Measurements from ENCODE around the gene LONP1. TPM values are rescaled to one million over a fixed set of nuclear protein-coding genes. Genes with fewer than 3 reads are reported as not detected.

The LONP1 gene
- total and polyA plus RNA-seq, 7 donors = 58.6 to 127 (median 76.8) TPM

DNA sequence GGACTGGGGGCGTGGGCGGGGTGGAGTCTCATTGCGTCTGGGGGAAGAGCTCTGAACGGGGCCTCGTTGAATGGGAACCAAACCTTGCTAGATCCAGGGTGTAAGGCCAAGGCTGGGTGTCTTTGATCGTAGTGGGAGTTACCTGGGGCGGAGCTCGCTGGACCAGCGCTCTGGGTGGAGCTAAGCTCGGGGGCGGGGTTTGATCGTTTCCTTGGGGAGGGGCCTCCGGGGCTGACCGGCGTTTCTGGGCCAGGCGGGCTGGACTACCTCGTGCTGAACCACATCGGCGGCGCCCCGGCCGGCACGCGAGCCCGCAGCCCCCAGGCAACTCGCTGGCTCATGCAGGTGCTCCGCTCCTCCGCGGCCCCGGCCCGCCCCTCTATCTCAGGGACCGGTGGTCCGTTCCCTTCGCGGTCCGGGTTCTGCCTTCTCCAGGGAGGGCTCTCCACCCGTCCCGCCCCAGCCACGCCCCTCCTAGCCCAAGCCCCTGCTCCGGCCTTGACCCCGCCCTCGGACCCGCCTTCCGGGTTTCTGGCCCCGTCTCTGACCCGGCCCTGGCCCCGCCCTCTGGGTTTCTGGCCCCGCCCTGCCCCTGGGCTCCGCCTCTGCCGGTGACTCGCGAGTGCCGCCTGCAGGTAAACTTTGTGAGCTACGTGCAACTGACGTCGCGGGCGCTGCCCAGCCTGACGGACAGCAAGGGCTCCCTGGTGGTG lies 33.1 kb downstream of the LONP1 start:
- H3K27ac ChIP-seq = peak overlapping the region; percentile 91

DNA sequence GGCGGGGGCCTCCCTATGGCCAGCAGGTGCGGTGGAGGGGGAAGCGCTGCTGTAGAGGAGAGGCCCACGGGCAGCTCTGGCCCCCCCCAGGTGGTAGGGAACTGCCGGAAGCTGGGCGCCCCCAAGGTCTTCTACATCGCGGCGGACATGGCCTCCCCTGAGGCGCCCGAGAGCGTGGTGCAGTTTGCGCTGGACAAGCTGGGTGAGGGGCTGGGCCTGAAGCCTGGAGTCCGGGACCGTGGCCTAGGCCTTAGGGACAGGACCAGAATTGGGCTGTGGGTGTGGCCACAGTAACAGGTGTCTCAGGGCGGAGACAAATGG lies 33.7 kb downstream of the LONP1 start:
- TF ChIP-seq, protein P1, sequence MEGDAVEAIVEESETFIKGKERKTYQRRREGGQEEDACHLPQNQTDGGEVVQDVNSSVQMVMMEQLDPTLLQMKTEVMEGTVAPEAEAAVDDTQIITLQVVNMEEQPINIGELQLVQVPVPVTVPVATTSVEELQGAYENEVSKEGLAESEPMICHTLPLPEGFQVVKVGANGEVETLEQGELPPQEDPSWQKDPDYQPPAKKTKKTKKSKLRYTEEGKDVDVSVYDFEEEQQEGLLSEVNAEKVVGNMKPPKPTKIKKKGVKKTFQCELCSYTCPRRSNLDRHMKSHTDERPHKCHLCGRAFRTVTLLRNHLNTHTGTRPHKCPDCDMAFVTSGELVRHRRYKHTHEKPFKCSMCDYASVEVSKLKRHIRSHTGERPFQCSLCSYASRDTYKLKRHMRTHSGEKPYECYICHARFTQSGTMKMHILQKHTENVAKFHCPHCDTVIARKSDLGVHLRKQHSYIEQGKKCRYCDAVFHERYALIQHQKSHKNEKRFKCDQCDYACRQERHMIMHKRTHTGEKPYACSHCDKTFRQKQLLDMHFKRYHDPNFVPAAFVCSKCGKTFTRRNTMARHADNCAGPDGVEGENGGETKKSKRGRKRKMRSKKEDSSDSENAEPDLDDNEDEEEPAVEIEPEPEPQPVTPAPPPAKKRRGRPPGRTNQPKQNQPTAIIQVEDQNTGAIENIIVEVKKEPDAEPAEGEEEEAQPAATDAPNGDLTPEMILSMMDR (IDR thresholded peaks at IDR 0.05) = no peak
- H3K27me3 ChIP-seq (ENCODE audit: insufficient read depth in 3 of 3, low read length in 2 of 3) = no peaks in the 10 kb centered on the region
- 28 to 39% (median 33%) methylated on average over 16 of the region's 16 CpGs for WGBS, 3 donors
- peak overlapping the region; percentile 76 for H3K4me3 ChIP-seq
- no peaks in the 10 kb centered on the region for H3K9me3 ChIP-seq
- H3K27ac ChIP-seq = peak overlapping the region; percentile 91
- no peak for DNase-seq
- peaks cover 5% of the 10 kb centered on the region for H3K4me1 ChIP-seq
- H3K36me3 ChIP-seq (ENCODE audit: insufficient read depth in 1 of 2, low read depth in 1 of 2) = no peaks in the 10 kb centered on the region
- intact Hi-C loops (cut with DNase I) = loop anchor here in 1 of 2 donors (10.0 kb wide), 2 partner anchors 61 to 689 kb away; partner anchors contain the start of genes ALKBH7, PSPN, SAFB and SAFB2
- ATAC-seq = peak in 2 of 4 donors; percentile 46 to 48

More for the DNA sequence above, 33.1 kb downstream of the LONP1 start:
- intact Hi-C loops (cut with DNase I) = loop anchor here in 1 of 2 donors (10.0 kb wide), 2 partner anchors 62 to 688 kb away; partner anchors contain the start of genes ALKBH7, PSPN, SAFB and SAFB2
- peaks cover 10% of the 10 kb centered on the region for H3K4me1 ChIP-seq
- H3K36me3 ChIP-seq (ENCODE audit: insufficient read depth in 1 of 2, low read depth in 1 of 2) = peaks cover 2 to 3% of the 10 kb centered on the region in 2 donors
- TF ChIP-seq, protein P1 (IDR thresholded peaks at IDR 0.05) = peak; percentile 71
- no peaks in the 10 kb centered on the region for H3K27me3 ChIP-seq (ENCODE audit: insufficient read depth in 3 of 3, low read length in 2 of 3)
- ATAC-seq = peak; percentile 81 to 86 (median 84)
- peak; percentile 99 for DNase-seq
- H3K4me3 ChIP-seq = peak overlapping the region; percentile 76
- 1% methylated on average over 44 to 59 of the region's 59 CpGs for WGBS, 3 donors
- no peaks in the 10 kb centered on the region for H3K9me3 ChIP-seq

DNA sequence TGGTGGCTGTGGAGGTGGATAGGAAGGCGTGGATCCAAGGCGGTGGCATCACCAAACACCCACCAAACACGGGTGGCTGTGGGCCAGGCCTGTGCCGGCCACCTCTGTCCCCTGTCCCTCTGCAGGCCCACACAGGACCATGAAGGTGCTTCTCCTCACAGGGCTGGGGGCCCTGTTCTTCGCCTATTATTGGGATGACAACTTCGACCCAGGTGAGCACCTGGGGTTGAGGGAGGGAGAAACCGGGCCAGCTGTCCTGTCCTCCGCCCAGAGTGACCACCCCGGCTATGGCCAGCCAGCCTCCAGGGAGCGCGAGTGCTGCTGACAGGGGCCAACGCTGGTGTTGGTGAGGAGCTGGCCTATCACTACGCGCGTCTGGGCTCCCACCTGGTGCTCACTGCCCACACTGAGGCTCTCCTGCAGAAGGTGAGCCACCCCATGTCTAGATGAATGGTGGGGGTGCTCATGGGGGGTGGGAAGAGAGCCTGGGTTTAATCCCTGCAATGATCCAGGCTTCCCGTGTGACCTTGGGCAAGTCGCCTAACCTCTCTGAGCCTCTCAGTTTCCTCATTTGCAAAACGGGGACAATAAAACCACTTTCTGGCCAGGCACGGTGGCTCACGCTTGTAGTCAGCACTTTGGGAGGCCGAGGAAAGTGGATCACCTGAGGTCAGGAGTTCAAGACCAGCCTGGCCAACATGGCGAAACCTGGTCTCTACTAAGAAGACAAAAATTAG lies 35.1 kb downstream of the LONP1 start:
- ATAC-seq (no peak), DNase-seq (no peak)
- intact Hi-C loops (cut with DNase I) = loop anchor here in 1 of 2 donors (10.0 kb wide), 2 partner anchors 60 to 690 kb away; partner anchors contain the start of genes ALKBH7, PSPN, SAFB and SAFB2
- Histone ChIP-seq H3K27me3 (ENCODE audit: insufficient read depth in 3 of 3, low read length in 2 of 3) (no peaks in the 10 kb centered on the region), H3K36me3 (ENCODE audit: insufficient read depth in 1 of 2, low read depth in 1 of 2) (no peaks in the 10 kb centered on the region), H3K9me3 (no peaks in the 10 kb centered on the region), H3K4me3 (no peak overlapping the region), H3K4me1 (peaks cover 8% of the 10 kb centered on the region), H3K27ac (no peak overlapping the region)
- 85 to 89% (median 89%) methylated on average over 20 to 22 of the region's 22 CpGs for WGBS, 3 donors
- TF ChIP-seq, protein P1 (IDR thresholded peaks at IDR 0.05) = no peak

DNA sequence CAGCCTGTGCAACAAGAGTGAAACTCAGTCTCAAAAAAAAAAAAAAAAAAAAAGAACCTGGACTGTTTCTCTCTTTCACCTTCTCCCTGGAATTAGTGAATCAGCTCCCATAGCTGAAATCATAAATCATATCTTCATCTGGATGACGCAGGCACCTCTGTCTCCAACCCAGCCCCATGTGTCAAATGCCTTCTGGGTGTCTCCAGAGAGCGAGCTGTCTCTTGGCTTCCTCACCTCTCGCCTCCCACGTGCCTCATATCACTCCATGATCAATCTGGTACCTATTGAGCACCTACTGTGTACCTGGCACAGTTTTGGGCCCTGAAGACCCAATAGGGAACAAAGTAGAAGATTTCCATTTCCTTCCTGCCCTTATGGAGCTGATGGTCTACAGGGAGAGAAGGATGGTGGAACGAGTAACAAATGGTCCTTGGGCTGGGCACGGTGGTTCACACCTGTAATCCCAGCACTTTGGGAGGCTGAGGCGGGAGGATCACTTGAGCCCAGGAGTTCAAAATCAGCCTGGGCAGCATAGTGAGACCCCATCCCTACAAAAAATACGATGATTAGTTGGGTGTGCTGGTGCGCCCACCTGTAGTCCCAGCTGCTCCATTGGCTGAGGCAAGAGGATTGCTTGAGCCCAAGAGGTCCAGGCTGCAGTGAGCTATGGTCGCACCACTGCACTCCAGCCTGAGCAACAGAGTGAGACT lies 36.6 kb downstream of the LONP1 start:
- no peak overlapping the region for H3K4me3 ChIP-seq
- no peak for DNase-seq
- no peaks in the 10 kb centered on the region for H3K27me3 ChIP-seq (ENCODE audit: insufficient read depth in 3 of 3, low read length in 2 of 3)
- ATAC-seq = no peak
- H3K27ac ChIP-seq = no peak overlapping the region
- WGBS, 3 donors = 89 to 91% (median 90%) methylated on average over 10 of the region's 10 CpGs
- H3K9me3 ChIP-seq = no peaks in the 10 kb centered on the region
- peaks cover 14% of the 10 kb centered on the region for H3K4me1 ChIP-seq
- TF ChIP-seq, protein P1 (IDR thresholded peaks at IDR 0.05) = no peak
- intact Hi-C loops (cut with DNase I) = loop anchor here in 1 of 2 donors (10.0 kb wide), 2 partner anchors 59 to 691 kb away; partner anchors contain the start of genes ALKBH7, PSPN, SAFB and SAFB2
- H3K36me3 ChIP-seq (ENCODE audit: insufficient read depth in 1 of 2, low read depth in 1 of 2) = peaks cover 0 to 6% of the 10 kb centered on the region in 2 donors

All from psoas muscle (tissue), 8 donors.